ENCODE data around the gene MED25. TPM values are rescaled to one million over a fixed set of nuclear protein-coding genes. Genes with fewer than 3 reads are reported as not detected.

Gene MED25
- total RNA-seq, 1 experiment from 2014 or later: 39.9 TPM

DNA sequence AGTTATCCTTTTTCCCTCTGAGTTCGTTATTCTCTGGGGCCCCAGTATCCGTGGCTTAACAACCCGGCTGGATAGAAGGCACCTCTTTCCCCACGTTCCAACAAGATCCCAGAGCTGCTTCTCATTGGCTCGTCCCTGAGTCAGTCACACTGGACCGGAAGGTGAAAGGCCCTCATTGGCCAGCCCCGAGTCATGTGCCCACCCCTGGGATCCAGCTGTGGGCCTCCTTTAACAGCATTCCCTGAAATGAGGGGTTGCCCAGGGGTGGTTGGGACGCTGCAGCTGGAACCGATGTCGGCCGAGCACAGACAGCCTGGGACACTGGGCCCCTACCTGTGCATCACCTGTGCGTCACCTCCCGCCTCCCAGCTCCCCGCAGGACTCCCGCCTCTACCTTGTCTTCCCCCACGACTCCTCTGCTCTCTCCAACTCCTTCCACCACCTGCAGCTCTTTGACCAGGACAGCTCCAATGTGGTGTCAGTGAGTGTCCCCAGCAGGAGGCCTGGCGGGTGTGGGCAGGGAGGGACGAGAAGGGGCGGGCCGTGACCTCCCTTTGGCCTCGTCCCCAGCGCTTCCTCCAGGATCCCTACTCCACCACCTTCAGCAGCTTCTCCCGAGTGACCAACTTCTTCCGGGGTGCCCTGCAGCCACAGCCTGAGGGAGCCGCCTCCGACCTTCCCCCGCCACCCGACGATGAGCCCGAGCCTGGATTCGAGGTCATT, 63.7 kb downstream of the MED25 start:
- no peaks in the 10 kb centered on the region for H3K9me3 Mint-ChIP-seq (ENCODE audit: unreplicated experiment)
- no TSS peak for BruUV-seq (replicated peaks)
- peaks cover 82% of the 10 kb centered on the region for H3K36me3 Mint-ChIP-seq (ENCODE audit: insufficient read depth, unreplicated experiment)
- POLR2A ChIA-PET: no interaction called here
- DNase-seq (ENCODE audit: unreplicated experiment): no peak
- CTCF ChIA-PET: interaction anchor here (0.6 kb wide), 1 partner anchor 1215 kb away, joined by 3 read pairs; no protein-coding TSS in a partner anchor
- TF ChIP-seq, protein P1, sequence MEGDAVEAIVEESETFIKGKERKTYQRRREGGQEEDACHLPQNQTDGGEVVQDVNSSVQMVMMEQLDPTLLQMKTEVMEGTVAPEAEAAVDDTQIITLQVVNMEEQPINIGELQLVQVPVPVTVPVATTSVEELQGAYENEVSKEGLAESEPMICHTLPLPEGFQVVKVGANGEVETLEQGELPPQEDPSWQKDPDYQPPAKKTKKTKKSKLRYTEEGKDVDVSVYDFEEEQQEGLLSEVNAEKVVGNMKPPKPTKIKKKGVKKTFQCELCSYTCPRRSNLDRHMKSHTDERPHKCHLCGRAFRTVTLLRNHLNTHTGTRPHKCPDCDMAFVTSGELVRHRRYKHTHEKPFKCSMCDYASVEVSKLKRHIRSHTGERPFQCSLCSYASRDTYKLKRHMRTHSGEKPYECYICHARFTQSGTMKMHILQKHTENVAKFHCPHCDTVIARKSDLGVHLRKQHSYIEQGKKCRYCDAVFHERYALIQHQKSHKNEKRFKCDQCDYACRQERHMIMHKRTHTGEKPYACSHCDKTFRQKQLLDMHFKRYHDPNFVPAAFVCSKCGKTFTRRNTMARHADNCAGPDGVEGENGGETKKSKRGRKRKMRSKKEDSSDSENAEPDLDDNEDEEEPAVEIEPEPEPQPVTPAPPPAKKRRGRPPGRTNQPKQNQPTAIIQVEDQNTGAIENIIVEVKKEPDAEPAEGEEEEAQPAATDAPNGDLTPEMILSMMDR (IDR thresholded peaks at IDR 0.05; ENCODE audit: unreplicated experiment): no peak
- no peak overlapping the region for H3K27ac Mint-ChIP-seq (ENCODE audit: low read depth, unreplicated experiment)
- H3K4me1 Mint-ChIP-seq (ENCODE audit: insufficient read depth, unreplicated experiment): peaks cover 4% of the 10 kb centered on the region
- H3K27me3 Mint-ChIP-seq (ENCODE audit: insufficient read depth, unreplicated experiment): no peaks in the 10 kb centered on the region
- no peak overlapping the region for H3K4me3 Mint-ChIP-seq (ENCODE audit: unreplicated experiment)
- intact Hi-C loops (cut with micrococcal nuclease): no loop called here

DNA sequence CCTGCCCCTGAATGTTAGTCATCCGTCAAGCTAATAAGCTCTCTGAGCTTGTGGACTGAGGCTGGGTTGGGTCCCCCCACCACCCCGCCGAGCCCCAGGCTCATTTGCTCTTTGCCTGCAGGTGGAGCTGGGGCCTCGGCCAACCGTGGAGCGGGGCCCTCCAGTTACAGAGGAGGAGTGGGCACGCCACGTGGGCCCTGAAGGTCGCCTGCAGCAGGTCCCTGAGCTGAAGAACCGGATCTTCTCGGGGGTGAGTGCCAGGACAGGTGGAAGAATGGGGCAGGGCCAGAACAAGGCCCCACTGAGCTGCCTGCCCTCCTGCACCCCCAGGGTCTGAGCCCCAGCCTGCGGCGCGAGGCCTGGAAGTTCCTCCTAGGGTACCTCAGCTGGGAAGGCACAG, 64.6 kb downstream of the MED25 start:
- BruUV-seq (replicated peaks): no TSS peak

DNA sequence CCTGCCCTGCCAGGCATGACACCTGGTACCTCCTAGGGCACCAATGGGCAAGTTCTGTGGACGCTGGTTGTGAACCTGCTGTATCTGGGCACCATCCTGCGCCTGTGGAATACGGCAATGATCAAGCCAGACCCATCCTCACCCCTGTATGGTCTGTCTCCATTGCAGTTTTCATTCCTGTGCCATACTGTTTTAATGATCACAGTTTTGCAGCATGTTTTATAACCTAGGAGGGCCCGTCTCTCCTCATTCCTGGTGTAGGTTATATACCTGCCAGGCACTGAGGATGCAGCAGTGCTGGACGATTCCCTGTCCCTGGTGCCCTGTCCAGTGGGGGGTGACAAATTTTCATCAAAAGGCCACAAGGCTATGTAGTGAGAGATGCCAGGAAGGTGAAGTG, 65.0 kb downstream of the MED25 start:
- H3K9me3 Mint-ChIP-seq (ENCODE audit: unreplicated experiment): no peaks in the 10 kb centered on the region
- CTCF ChIA-PET: interaction anchor here (0.6 kb wide), 1 partner anchor 18 kb away, joined by 3 read pairs; no protein-coding TSS in a partner anchor
- no peak for DNase-seq (ENCODE audit: unreplicated experiment)
- POLR2A ChIA-PET: no interaction called here
- TF ChIP-seq, protein P1 (IDR thresholded peaks at IDR 0.05; ENCODE audit: unreplicated experiment): no peak
- intact Hi-C loops (cut with micrococcal nuclease): no loop called here
- no TSS peak for BruUV-seq (replicated peaks)
- H3K27ac Mint-ChIP-seq (ENCODE audit: low read depth, unreplicated experiment): no peak overlapping the region
- H3K4me1 Mint-ChIP-seq (ENCODE audit: insufficient read depth, unreplicated experiment): peaks cover 4% of the 10 kb centered on the region
- peaks cover 79% of the 10 kb centered on the region for H3K36me3 Mint-ChIP-seq (ENCODE audit: insufficient read depth, unreplicated experiment)
- H3K27me3 Mint-ChIP-seq (ENCODE audit: insufficient read depth, unreplicated experiment): no peaks in the 10 kb centered on the region
- no peak overlapping the region for H3K4me3 Mint-ChIP-seq (ENCODE audit: unreplicated experiment)

More for the DNA sequence above, 64.6 kb downstream of the MED25 start:
- TF ChIP-seq, protein P1 (IDR thresholded peaks at IDR 0.05; ENCODE audit: unreplicated experiment): no peak
- CTCF ChIA-PET: interaction anchor here (0.6 kb wide), 1 partner anchor 17 kb away, joined by 3 read pairs; no protein-coding TSS in a partner anchor
- H3K27ac Mint-ChIP-seq (ENCODE audit: low read depth, unreplicated experiment): no peak overlapping the region
- H3K36me3 Mint-ChIP-seq (ENCODE audit: insufficient read depth, unreplicated experiment): peaks cover 82% of the 10 kb centered on the region
- H3K4me1 Mint-ChIP-seq (ENCODE audit: insufficient read depth, unreplicated experiment): peaks cover 4% of the 10 kb centered on the region
- H3K27me3 Mint-ChIP-seq (ENCODE audit: insufficient read depth, unreplicated experiment): no peaks in the 10 kb centered on the region
- POLR2A ChIA-PET: no interaction called here
- no peaks in the 10 kb centered on the region for H3K9me3 Mint-ChIP-seq (ENCODE audit: unreplicated experiment)
- DNase-seq (ENCODE audit: unreplicated experiment): no peak
- H3K4me3 Mint-ChIP-seq (ENCODE audit: unreplicated experiment): no peak overlapping the region
- intact Hi-C loops (cut with micrococcal nuclease): no loop called here

DNA sequence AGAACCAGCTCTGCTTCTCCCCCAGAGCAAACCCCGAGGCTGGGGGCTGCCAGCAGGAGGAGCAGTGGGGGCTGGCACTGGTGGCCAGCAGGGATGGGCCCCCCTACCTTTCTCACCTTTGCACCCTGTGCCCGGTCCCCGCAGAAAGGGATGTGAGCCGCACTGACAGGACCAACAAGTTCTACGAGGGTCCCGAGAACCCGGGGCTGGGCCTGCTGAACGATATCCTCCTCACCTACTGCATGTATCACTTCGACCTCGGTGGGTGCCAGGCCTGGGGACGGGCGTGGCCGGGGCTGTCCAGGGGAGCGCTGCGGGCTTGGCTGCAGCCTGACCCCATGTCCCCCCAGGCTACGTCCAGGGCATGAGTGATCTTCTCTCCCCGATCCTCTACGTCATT, 66.0 kb downstream of the MED25 start:
- H3K27ac Mint-ChIP-seq (ENCODE audit: low read depth, unreplicated experiment): no peak overlapping the region
- H3K27me3 Mint-ChIP-seq (ENCODE audit: insufficient read depth, unreplicated experiment): no peaks in the 10 kb centered on the region
- no TSS peak for BruUV-seq (replicated peaks)
- H3K4me3 Mint-ChIP-seq (ENCODE audit: unreplicated experiment): no peak overlapping the region
- no peaks in the 10 kb centered on the region for H3K9me3 Mint-ChIP-seq (ENCODE audit: unreplicated experiment)
- TF ChIP-seq, protein P1 (IDR thresholded peaks at IDR 0.05; ENCODE audit: unreplicated experiment): no peak
- intact Hi-C loops (cut with micrococcal nuclease): no loop called here
- DNase-seq (ENCODE audit: unreplicated experiment): no peak
- ChIA-PET CTCF (no interaction called here), POLR2A (interaction anchor here (0.9 kb wide), 1 partner anchor 11 kb away, joined by 3 read pairs; no protein-coding TSS in a partner anchor)
- peaks cover under 1% of the 10 kb centered on the region for H3K4me1 Mint-ChIP-seq (ENCODE audit: insufficient read depth, unreplicated experiment)
- peaks cover 69% of the 10 kb centered on the region for H3K36me3 Mint-ChIP-seq (ENCODE audit: insufficient read depth, unreplicated experiment)

Data from MCF 10A (cell line).